Peyer's patch (tissue), 4 donors: ENCODE data around the gene TMEM42. TPM values are rescaled to one million over a fixed set of nuclear protein-coding genes. Genes with fewer than 3 reads are reported as not detected.

Experiments used
- DNase-seq, 3 donors: peaks; one replicate each; pipeline ENCODE4 v3.0.0-alpha.2; 2017 to 2019
- H3K27ac ChIP-seq, 4 donors: fragments of 200-600 bp; sonication (generic); one replicate each; pipeline ENCODE4 v1.5.1; 2016 to 2019
- H3K27me3 ChIP-seq, 2 donors: fragments of 200-600 bp; sonication (generic); one replicate each; pipeline ENCODE4 v1.5.1; 2019
- H3K36me3 ChIP-seq, 3 donors: fragments of 200-600 bp; sonication (generic); one replicate each; pipeline ENCODE4 v1.5.1; 2016 to 2019
- H3K4me1 ChIP-seq, 4 donors: fragments of 200-600 bp; sonication (generic); one replicate each; pipeline ENCODE4 v1.5.1; 2016 to 2019
- H3K4me3 ChIP-seq, 4 donors: fragments of 200-600 bp; sonication (generic); 1 replicate in 3 of 4; 2 replicates in 1 of 4; pipeline ENCODE4 v1.5.1; 2016 to 2019; ENCODE audit warnings: mild to moderate bottlenecking in 1 of 4
- H3K9me3 ChIP-seq, 4 donors: fragments of 200-600 bp; sonication (generic); one replicate each; pipeline ENCODE4 v1.5.1; 2016 to 2019; ENCODE audit warnings: mild to moderate bottlenecking in 1 of 4
- POLR2A ChIP-seq, 2 donors: fragments of 450-650 bp; IDR thresholded peaks; one replicate each; pipeline ENCODE4 v1.5.1; 2017; ENCODE audit warnings: antibody characterized with exemption in 2 of 2, mild to moderate bottlenecking in 2 of 2, moderate library complexity in 2 of 2
- total RNA-seq, 4 donors: library from RNA; depleted of rRNA; stranded (reverse); fragments of >200 nt; gene quantifications; one replicate each; pipeline ENCODE4 v1.1.0, GENCODE V29; 2016
- TF ChIP-seq, protein P1 (sequence below), 6 experiments: fragments of 450-650 bp in 4 of 6; fragments of 200-600 bp in 2 of 6; sonication (generic) in 1 of 6; IDR thresholded peaks; one replicate each; pipeline ENCODE4 v1.5.1; 2017 to 2019; ENCODE audit warnings: antibody characterized with exemption in 6 of 6, mild to moderate bottlenecking in 3 of 6, moderate library complexity in 1 of 6

Gene TMEM42
- total RNA-seq, 4 donors from 2014 or later: 8.9 to 12.6 (median 10.6) TPM

DNA sequence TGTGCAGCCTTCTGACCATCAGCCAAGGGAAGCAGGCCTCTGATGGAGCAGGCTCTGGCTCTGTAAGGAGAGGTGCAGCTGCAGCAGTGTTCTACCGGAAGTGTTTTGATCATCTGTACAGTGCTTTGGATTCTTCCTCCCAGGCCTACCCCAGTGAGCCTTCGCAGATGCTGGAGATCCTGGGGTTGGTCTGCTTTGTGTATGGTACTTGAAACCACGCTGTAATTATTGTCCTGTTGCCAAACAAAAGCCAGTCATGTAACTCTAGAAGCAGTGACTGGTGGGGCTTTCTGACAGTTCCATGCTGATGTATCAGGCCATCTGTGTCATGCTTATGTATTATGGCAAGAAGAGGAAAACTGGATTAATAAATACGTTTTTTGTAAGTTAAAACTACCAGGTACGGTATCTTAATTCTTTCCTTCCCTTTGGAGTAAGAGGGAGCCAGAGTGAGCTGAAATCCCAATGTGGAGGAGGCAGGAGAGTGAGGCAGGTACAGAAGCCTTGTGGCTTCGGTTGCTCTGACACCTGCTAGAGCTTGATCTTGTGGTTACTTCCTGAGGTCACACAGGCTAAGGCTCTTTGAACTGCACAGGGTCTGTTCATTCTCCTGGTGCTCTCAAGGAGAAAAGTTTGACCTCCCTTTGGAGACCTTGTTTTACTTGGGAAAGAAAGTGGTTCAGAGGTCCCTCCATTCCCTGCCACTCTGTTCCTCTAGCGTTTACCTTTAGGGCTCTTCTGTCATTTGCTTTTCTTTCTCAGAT is 3.7 kb downstream of the TMEM42 start:
- Histone ChIP-seq H3K4me3 (no peak overlapping the region), H3K27ac (no peak overlapping the region), H3K27me3 (no peaks in the 10 kb centered on the region), H3K4me1 (peaks cover 0 to 7% (median 0%) of the 10 kb centered on the region in 4 donors), H3K9me3 (no peaks in the 10 kb centered on the region), H3K36me3 (no peaks in the 10 kb centered on the region)
- no peak for DNase-seq
- TF ChIP-seq, protein P1, sequence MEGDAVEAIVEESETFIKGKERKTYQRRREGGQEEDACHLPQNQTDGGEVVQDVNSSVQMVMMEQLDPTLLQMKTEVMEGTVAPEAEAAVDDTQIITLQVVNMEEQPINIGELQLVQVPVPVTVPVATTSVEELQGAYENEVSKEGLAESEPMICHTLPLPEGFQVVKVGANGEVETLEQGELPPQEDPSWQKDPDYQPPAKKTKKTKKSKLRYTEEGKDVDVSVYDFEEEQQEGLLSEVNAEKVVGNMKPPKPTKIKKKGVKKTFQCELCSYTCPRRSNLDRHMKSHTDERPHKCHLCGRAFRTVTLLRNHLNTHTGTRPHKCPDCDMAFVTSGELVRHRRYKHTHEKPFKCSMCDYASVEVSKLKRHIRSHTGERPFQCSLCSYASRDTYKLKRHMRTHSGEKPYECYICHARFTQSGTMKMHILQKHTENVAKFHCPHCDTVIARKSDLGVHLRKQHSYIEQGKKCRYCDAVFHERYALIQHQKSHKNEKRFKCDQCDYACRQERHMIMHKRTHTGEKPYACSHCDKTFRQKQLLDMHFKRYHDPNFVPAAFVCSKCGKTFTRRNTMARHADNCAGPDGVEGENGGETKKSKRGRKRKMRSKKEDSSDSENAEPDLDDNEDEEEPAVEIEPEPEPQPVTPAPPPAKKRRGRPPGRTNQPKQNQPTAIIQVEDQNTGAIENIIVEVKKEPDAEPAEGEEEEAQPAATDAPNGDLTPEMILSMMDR (IDR thresholded peaks at IDR 0.05): no peak
- no peak for TF ChIP-seq POLR2A (IDR thresholded peaks at IDR 0.05)

DNA sequence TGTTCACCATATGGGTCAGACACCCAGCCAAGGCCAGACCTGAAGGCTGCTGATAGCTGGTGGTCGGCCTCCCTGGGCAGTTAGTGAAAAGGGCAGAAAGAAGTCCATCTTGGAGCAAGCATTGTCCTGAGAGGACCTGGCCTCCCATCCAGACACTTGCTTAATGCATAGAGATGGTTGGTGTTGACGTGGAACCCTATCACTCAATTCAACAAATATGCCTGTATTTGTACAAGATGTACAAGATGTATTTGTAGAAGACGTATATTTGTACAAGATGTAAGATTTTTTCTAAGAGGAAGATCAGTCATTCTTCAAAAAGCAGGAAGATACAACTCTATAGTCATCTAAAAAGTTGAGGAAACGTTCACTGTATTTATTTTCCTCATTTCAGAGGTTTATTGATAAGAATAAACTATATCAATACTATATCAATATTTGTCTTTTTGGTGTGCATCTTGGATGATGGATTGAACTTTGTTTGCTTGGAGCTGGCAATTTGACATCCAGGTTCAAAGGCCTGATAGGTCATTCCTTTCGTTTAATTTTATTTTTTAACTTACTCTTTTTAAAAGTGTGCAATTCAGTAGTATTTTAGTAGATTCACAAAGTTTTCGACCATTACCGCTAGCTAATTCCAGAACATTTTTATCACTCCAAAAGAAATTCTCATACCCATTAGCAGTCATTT is 5.9 kb downstream of the TMEM42 start:
- Histone ChIP-seq H3K4me3 (no peak overlapping the region), H3K27ac (no peak overlapping the region), H3K27me3 (no peaks in the 10 kb centered on the region), H3K36me3 (no peaks in the 10 kb centered on the region), H3K4me1 (peaks cover 0 to 4% (median 0%) of the 10 kb centered on the region in 4 donors), H3K9me3 (no peaks in the 10 kb centered on the region)
- no peak for DNase-seq
- no peak for TF ChIP-seq POLR2A (IDR thresholded peaks at IDR 0.05)
- TF ChIP-seq, protein P1 (IDR thresholded peaks at IDR 0.05): no peak

DNA sequence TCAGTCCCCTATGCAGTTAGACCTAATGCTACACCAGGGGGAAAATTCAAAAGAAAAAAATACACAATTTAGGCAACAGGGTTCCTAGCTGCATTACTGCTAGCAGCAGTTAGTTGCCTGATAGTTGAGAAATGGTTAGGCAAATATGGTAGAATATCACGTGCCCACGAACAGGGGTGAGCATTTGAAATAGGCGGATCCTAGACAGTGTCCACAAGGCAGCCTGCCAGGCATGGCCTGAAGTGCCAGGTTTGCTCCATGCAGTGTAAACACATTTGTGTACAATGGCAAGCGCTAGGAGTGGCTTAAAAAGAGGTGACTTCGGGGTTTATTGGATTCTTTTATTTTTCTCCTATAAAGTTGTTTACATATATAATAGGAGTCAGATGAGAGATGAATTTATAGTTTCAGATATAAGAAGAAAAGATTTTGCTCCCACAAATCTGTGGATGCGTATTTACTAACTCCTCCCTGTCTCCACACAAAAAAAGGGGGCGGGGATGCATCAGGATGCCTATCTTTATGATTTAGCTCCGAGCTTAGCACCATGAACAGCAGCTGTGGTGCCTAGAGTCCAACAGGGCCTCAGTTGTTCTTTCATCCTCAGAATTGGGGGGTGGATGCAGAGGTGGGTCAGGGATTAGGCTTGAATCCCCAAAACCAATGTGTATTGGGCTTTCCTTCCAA is 8.8 kb downstream of the TMEM42 start:
- no peaks in the 10 kb centered on the region for H3K36me3 ChIP-seq
- TF ChIP-seq, protein P1 (IDR thresholded peaks at IDR 0.05): no peak
- no peak for TF ChIP-seq POLR2A (IDR thresholded peaks at IDR 0.05)
- DNase-seq: no peak

DNA sequence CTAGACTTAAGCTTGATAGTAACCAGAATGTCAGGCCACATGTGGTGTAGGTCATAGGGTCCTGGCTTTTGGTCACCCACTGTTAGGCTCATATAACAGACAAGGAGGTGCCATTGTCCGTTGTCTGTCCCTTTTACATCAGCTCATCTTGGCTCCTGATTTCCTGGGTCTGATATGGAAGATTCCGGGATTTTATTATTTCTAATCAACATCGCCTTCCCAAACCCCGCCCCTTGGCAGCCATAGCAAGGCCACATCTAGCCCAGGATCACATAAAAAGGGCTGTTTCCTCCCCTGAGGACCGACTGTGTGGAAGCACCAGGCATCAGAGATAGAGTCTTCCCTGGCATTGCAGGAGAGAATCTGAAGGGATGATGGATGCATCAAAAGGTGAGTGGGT is 12.6 kb downstream of the TMEM42 start, which contains the start of gene TGM4:
Gene TGM4 (plus strand): TSS at position 301 of the 400 bp plus-strand sequence. CDS start 71 bp downstream, at position 372.
- Histone ChIP-seq H3K36me3 (no peaks in the 10 kb centered on the region), H3K27ac (no peak within 1 kb of the TSS), H3K4me1 (no peaks in the 10 kb centered on the region), H3K9me3 (no peaks in the 10 kb centered on the region), H3K27me3 (no peaks in the 10 kb centered on the region), H3K4me3 (no peak within 1 kb of the TSS)
- TF ChIP-seq POLR2A (IDR thresholded peaks at IDR 0.05): no peak
- TF ChIP-seq, protein P1 (IDR thresholded peaks at IDR 0.05): no peak
- no peak for DNase-seq

More for the DNA sequence above, 8.8 kb downstream of the TMEM42 start:
- Histone ChIP-seq H3K27me3 (no peaks in the 10 kb centered on the region), H3K27ac (no peak overlapping the region), H3K9me3 (no peaks in the 10 kb centered on the region), H3K4me1 (no peaks in the 10 kb centered on the region), H3K4me3 (no peak overlapping the region)

DNA sequence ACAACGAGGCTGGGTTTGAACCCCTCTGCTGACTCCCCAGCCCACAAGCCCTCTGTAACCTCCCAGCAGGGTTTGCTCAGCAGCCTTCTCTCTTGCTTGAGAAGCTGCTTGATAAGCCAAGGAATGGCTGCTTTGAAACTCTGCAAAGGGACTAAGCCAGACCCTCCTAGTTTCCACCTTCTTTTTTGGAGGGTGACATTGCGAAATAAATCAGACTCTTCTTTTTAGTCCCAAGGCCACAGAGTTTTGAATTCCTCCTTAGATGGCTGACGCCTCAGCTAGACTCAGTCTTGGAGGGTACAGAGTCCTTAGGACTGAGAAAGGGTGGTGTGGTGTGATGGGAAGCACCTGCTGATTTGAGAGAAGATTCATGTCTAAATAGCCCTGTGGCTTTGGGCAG is 13.9 kb downstream of the TMEM42 start:
- Histone ChIP-seq H3K27ac (no peak overlapping the region), H3K27me3 (no peaks in the 10 kb centered on the region), H3K9me3 (no peaks in the 10 kb centered on the region), H3K4me1 (no peaks in the 10 kb centered on the region), H3K4me3 (no peak overlapping the region), H3K36me3 (no peaks in the 10 kb centered on the region)
- TF ChIP-seq, protein P1 (IDR thresholded peaks at IDR 0.05): no peak
- TF ChIP-seq POLR2A (IDR thresholded peaks at IDR 0.05): no peak
- no peak for DNase-seq
